H9 (cell line): ENCODE data around the gene LPCAT1. TPM values are rescaled to one million over a fixed set of nuclear protein-coding genes. Genes with fewer than 3 reads are reported as not detected.

Experiments used
- DNase-seq: peaks from one replicate; pipeline ENCODE4 v3.0.0-alpha.2; 2017
- H2AFZ ChIP-seq: one replicate; pipeline ENCODE4 v1.6.1; 2013; ENCODE audit warnings: mild to moderate bottlenecking, low read length, control low read depth, moderate library complexity
- H2AK5ac ChIP-seq: 2 replicates; pipeline ENCODE4 v1.6.1; 2013; ENCODE audit warnings: low read length, control low read depth, mixed read lengths; ENCODE audit not compliant: insufficient read length
- H2BK120ac ChIP-seq: one replicate; pipeline ENCODE4 v1.6.1; 2013; ENCODE audit warnings: low read depth, mild to moderate bottlenecking, low read length, control low read depth, inconsistent platforms; ENCODE audit not compliant: poor library complexity, severe bottlenecking
- H2BK12ac ChIP-seq: 2 replicates; pipeline ENCODE4 v1.6.1; 2013; ENCODE audit warnings: low read length, control low read depth, mixed read lengths, low read depth; ENCODE audit not compliant: insufficient read length
- H2BK15ac ChIP-seq: 2 replicates; pipeline ENCODE4 v1.6.1; 2013; ENCODE audit warnings: low read depth, low read length, control low read depth
- H2BK20ac ChIP-seq: one replicate; pipeline ENCODE4 v1.6.1; 2013; ENCODE audit warnings: low read depth, mild to moderate bottlenecking, low read length, control low read depth, inconsistent platforms; ENCODE audit not compliant: poor library complexity, severe bottlenecking
- H2BK5ac ChIP-seq: 2 replicates; pipeline ENCODE4 v1.6.1; 2013; ENCODE audit warnings: low read length, control low read depth, mixed read lengths; ENCODE audit not compliant: insufficient read length
- H3K14ac ChIP-seq: 2 replicates; pipeline ENCODE4 v1.6.1; 2013; ENCODE audit warnings: low read length, control low read depth; ENCODE audit not compliant: insufficient read depth
- H3K18ac ChIP-seq: 2 replicates; pipeline ENCODE4 v1.6.1; 2013; ENCODE audit warnings: low read depth, mild to moderate bottlenecking, mixed read lengths, low read length, control low read depth; ENCODE audit not compliant: insufficient read length
- H3K23ac ChIP-seq: 2 replicates; pipeline ENCODE4 v1.6.1; 2013; ENCODE audit warnings: low read length, control low read depth, mixed read lengths, low read depth; ENCODE audit not compliant: insufficient read length
- H3K23me2 ChIP-seq: 2 replicates; pipeline ENCODE4 v1.6.1; 2013; ENCODE audit warnings: low read depth, mild to moderate bottlenecking, mixed read lengths, low read length, control low read depth; ENCODE audit not compliant: insufficient read length, poor library complexity, severe bottlenecking
- H3K27ac ChIP-seq: 2 replicates; pipeline ENCODE4 v1.5.1; 2013; ENCODE audit warnings: low read length, control low read depth, mixed read lengths, low read depth; ENCODE audit not compliant: insufficient read length
- H3K27me3 ChIP-seq: 2 replicates; pipeline ENCODE4 v1.6.1; 2013; ENCODE audit warnings: low read length, control low read depth, inconsistent platforms; ENCODE audit not compliant: insufficient read depth
- H3K4ac ChIP-seq: 2 replicates; pipeline ENCODE4 v1.6.1; 2013; ENCODE audit warnings: low read depth, mild to moderate bottlenecking, control low read depth, inconsistent platforms, low read length, moderate library complexity
- H3K4me1 ChIP-seq: 2 replicates; pipeline ENCODE4 v1.6.1; 2013; ENCODE audit warnings: low read length, control low read depth, inconsistent platforms; ENCODE audit not compliant: insufficient read depth
- H3K4me2 ChIP-seq: 2 replicates; pipeline ENCODE4 v1.6.1; 2013; ENCODE audit warnings: low read length, control low read depth, mixed read lengths; ENCODE audit not compliant: insufficient read length, insufficient read depth
- H3K56ac ChIP-seq: 2 replicates; pipeline ENCODE4 v1.6.1; 2013; ENCODE audit warnings: low read depth, mild to moderate bottlenecking, mixed read lengths, low read length, control low read depth; ENCODE audit not compliant: insufficient read length
- H3K79me1 ChIP-seq: 2 replicates; pipeline ENCODE4 v1.6.1; 2013; ENCODE audit warnings: low read depth, mild to moderate bottlenecking, moderate library complexity, low read length, control low read depth, inconsistent platforms; ENCODE audit not compliant: insufficient read depth, poor library complexity, severe bottlenecking
- H3K79me2 ChIP-seq: 2 replicates; pipeline ENCODE4 v1.6.1; 2013; ENCODE audit warnings: low read length, control low read depth, inconsistent platforms; ENCODE audit not compliant: insufficient read depth
- H3K9ac ChIP-seq: 2 replicates; pipeline ENCODE4 v1.6.1; 2013; ENCODE audit warnings: low read length, control low read depth, mixed read lengths; ENCODE audit not compliant: insufficient read length; ENCODE audit errors: extremely low read depth
- H3K9me3 ChIP-seq: one replicate; pipeline ENCODE4 v1.6.1; 2013; ENCODE audit warnings: low read depth, low read length, inconsistent platforms; ENCODE audit not compliant: control insufficient read depth
- H3T11ph ChIP-seq: one replicate; pipeline ENCODE4 v1.6.1; 2013; ENCODE audit warnings: mild to moderate bottlenecking, low read length, control low read depth, inconsistent platforms
- H4K20me1 ChIP-seq: one replicate; pipeline ENCODE4 v1.6.1; 2013; ENCODE audit not compliant: control insufficient read depth, insufficient read length, insufficient read depth
- H4K5ac ChIP-seq: 2 replicates; pipeline ENCODE4 v1.6.1; 2013; ENCODE audit warnings: low read depth, mild to moderate bottlenecking, mixed read lengths, low read length, control low read depth; ENCODE audit not compliant: insufficient read length
- H4K8ac ChIP-seq: replicated peaks from 2 replicates; pipeline ENCODE4 v1.6.1; 2013; ENCODE audit warnings: low read length, control low read depth, mixed read lengths, low read depth; ENCODE audit not compliant: insufficient read length
- H4K91ac ChIP-seq: 2 replicates; pipeline ENCODE4 v1.6.1; 2013; ENCODE audit warnings: low read depth, mild to moderate bottlenecking, moderate library complexity, mixed read lengths, low read length, control low read depth; ENCODE audit not compliant: insufficient read length
- H3K27ac Mint-ChIP-seq, 3 experiments: 2 replicates in 2 of 3; 3 replicates in 1 of 3; pipeline ENCODE4 v1.8.0; 2020 to 2021; ENCODE audit warnings: mixed read lengths in 3 of 3, mild to moderate bottlenecking in 1 of 3, moderate library complexity in 1 of 3
- H3K27me3 Mint-ChIP-seq: 2 replicates; pipeline ENCODE4 v1.8.0; 2021; ENCODE audit warnings: low read depth, mild to moderate bottlenecking, moderate library complexity, mixed read lengths
- H3K36me3 Mint-ChIP-seq, 3 experiments: 2 replicates in 2 of 3; 3 replicates in 1 of 3; pipeline ENCODE4 v1.8.0; 2020 to 2021; ENCODE audit warnings: low read depth in 3 of 3, mixed read lengths in 3 of 3; ENCODE audit not compliant: insufficient read depth in 1 of 3
- H3K4me1 Mint-ChIP-seq, 2 experiments: 2 replicates each; pipeline ENCODE4 v1.8.0; 2020; ENCODE audit warnings: mixed read lengths in 2 of 2
- H3K4me3 Mint-ChIP-seq, 2 experiments: 2 replicates in 1 of 2; 3 replicates in 1 of 2; pipeline ENCODE4 v1.8.0; 2020 to 2021; ENCODE audit warnings: mild to moderate bottlenecking in 2 of 2, mixed read lengths in 2 of 2, moderate library complexity in 1 of 2
- H3K9me3 Mint-ChIP-seq, 2 experiments: 2 replicates in 1 of 2; 3 replicates in 1 of 2; pipeline ENCODE4 v1.8.0; 2020; ENCODE audit warnings: mild to moderate bottlenecking in 2 of 2, mixed read lengths in 2 of 2, moderate library complexity in 1 of 2
- CTCF ChIP-seq: fragments of 200-600 bp; sonication (generic); conservative IDR thresholded peaks from 3 replicates; pipeline ENCODE4 v1.8.0; 2021; ENCODE audit warnings: antibody characterized with exemption, mild to moderate bottlenecking
- WGBS: extraction: QIAGEN DNeasy Blood & Tissue Kit; methylation state at CpG from one replicate; pipeline ENCODE4 v1.1.7; 2013; ENCODE audit warnings: missing lambda C conversion rate, low lambda C conversion rate, mixed read lengths; ENCODE audit not compliant: insufficient read length; ENCODE audit errors: extremely low coverage; 5-methylcytosine and 5-hydroxymethylcytosine counted together
- total RNA-seq: library from RNA; stranded (reverse); gene quantifications from 2 replicates; pipeline ENCODE4 v1.2.1, GENCODE V29; 2021

The LPCAT1 gene
- total RNA-seq, 1 experiment from 2014 or later = 231 TPM

GRCh38 chr5:1474866-1475543, 48.8 kb downstream of the LPCAT1 start:
- Histone ChIP-seq H2BK15ac (no peak overlapping the region), H4K20me1 (peaks cover 2% of the 10 kb centered on the region), H4K8ac (no peak overlapping the region), H3K18ac (no peak overlapping the region), H2BK120ac (no peak overlapping the region), H2AFZ (no peak overlapping the region), H4K5ac (no peak overlapping the region), H3K56ac (no peak overlapping the region), H3K9ac (no peak overlapping the region), H3K23ac (no peak overlapping the region), H3T11ph (no peak overlapping the region), H2BK5ac (no peak overlapping the region), H3K27ac (no peak overlapping the region), H3K4ac (no peak overlapping the region), H3K9me3 (no peaks in the 10 kb centered on the region), H4K91ac (no peak overlapping the region), H3K4me2 (no peak overlapping the region), H3K14ac (no peak overlapping the region), H3K79me2 (no peaks in the 10 kb centered on the region), H3K79me1 (no peaks in the 10 kb centered on the region), H2AK5ac (no peak overlapping the region), H3K27me3 (no peaks in the 10 kb centered on the region), H3K23me2 (no peaks in the 10 kb centered on the region), H3K4me1 (no peaks in the 10 kb centered on the region), H2BK12ac (no peak overlapping the region), H2BK20ac (no peak overlapping the region)
- H3K27me3 Mint-ChIP-seq = no peaks in the 10 kb centered on the region
- TF ChIP-seq CTCF = no peak
- 0 out of 7 replicates have a peak overlapping the region, but pooled peaks of 1 of the 3 experiments have one; percentile 57 for H3K27ac Mint-ChIP-seq
- no CpG with 5 or more reads among the region's 24 CpGs for WGBS
- DNase-seq = no peak
- H3K4me3 Mint-ChIP-seq = no peak overlapping the region
- H3K4me1 Mint-ChIP-seq = peaks cover 3% of the 10 kb centered on the region in 2 experiments; a peak in 3 of 4 replicates
- no peaks in the 10 kb centered on the region for H3K9me3 Mint-ChIP-seq
- peaks cover 50 to 93% (median 91%) of the 10 kb centered on the region in 3 experiments; a peak in 6 of 7 replicates for H3K36me3 Mint-ChIP-seq
